CD14-positive monocyte (primary cell): ENCODE results near the gene ZFP36. TPM values are rescaled to one million over a fixed set of nuclear protein-coding genes. Genes with fewer than 3 reads are reported as not detected.

ENCODE experiments used
- DNase-seq, 3 donors: peaks; one replicate each; pipeline ENCODE4 v3.0.0-alpha.2; 2011 to 2022
- H2AFZ ChIP-seq: 2 replicates; pipeline ENCODE4 v1.6.0; 2012; ENCODE audit warnings: mild to moderate bottlenecking, low read depth, low read length, inconsistent platforms; ENCODE audit not compliant: insufficient read depth, poor library complexity, severe bottlenecking
- H3K27ac ChIP-seq, 2 donors: 1 replicate in 1 of 2; 2 replicates in 1 of 2; pipeline ENCODE4 v1.5.1; 2012 to 2013; ENCODE audit warnings: low read length in 2 of 2, control low read depth in 1 of 2, inconsistent platforms in 1 of 2, low read depth in 1 of 2, mild to moderate bottlenecking in 1 of 2
- H3K27me3 ChIP-seq, 2 donors: one replicate each; pipeline versions ENCODE4 v1.6.0 to v1.6.1; 2011 to 2013; ENCODE audit warnings: low read length in 2 of 2; ENCODE audit not compliant: control insufficient read depth in 2 of 2, insufficient read depth in 2 of 2
- H3K36me3 ChIP-seq, 2 donors: replicated peaks in 1 of 2; 1 replicate in 1 of 2; 2 replicates in 1 of 2; pipeline versions ENCODE4 v1.5.1 to v1.6.1; 2012 to 2013; ENCODE audit warnings: low read length in 2 of 2, control low read depth in 1 of 2, inconsistent platforms in 1 of 2, mild to moderate bottlenecking in 1 of 2; ENCODE audit not compliant: insufficient read depth in 2 of 2, control insufficient read depth in 1 of 2
- H3K4me1 ChIP-seq, 2 donors: 1 replicate in 1 of 2; 2 replicates in 1 of 2; pipeline versions ENCODE4 v1.5.1 to v1.6.1; 2012 to 2013; ENCODE audit warnings: low read length in 2 of 2, control low read depth in 1 of 2, inconsistent platforms in 1 of 2, mild to moderate bottlenecking in 1 of 2, moderate library complexity in 1 of 2; ENCODE audit not compliant: insufficient read depth in 2 of 2, control insufficient read depth in 1 of 2
- H3K4me2 ChIP-seq: replicated peaks from 2 replicates; pipeline ENCODE3; 2012; ENCODE audit warnings: low read length, moderate library complexity, mild to moderate bottlenecking; ENCODE audit not compliant: poor library complexity, severe bottlenecking; ENCODE audit errors: extremely low read depth
- H3K4me3 ChIP-seq, 3 experiments: fragments of 200-600 bp in 1 of 3; sonication (generic) in 1 of 3; replicated peaks in 1 of 3; 1 replicate in 2 of 3; 2 replicates in 1 of 3; pipeline ENCODE4 v1.5.1; 2011 to 2013; ENCODE audit warnings: low read length in 3 of 3, mild to moderate bottlenecking in 3 of 3, control low read depth in 2 of 3, low read depth in 2 of 3, inconsistent platforms in 1 of 3, moderate library complexity in 1 of 3
- H3K79me2 ChIP-seq: 2 replicates; pipeline ENCODE4 v1.6.0; 2012; ENCODE audit warnings: mild to moderate bottlenecking, control low read depth, inconsistent platforms, low read length, moderate library complexity; ENCODE audit not compliant: insufficient read depth
- H3K9ac ChIP-seq: 2 replicates; pipeline ENCODE4 v1.6.0; 2017; ENCODE audit warnings: low read length, mild to moderate bottlenecking; ENCODE audit not compliant: insufficient read depth, poor library complexity, severe bottlenecking
- H3K9me3 ChIP-seq, 2 donors: replicated peaks in 1 of 2; 1 replicate in 1 of 2; 2 replicates in 1 of 2; pipeline versions ENCODE4 v1.5.1 to v1.6.1; 2012 to 2013; ENCODE audit warnings: low read length in 2 of 2, control low read depth in 1 of 2; ENCODE audit not compliant: control insufficient read depth in 1 of 2, insufficient read depth in 1 of 2
- H4K20me1 ChIP-seq: 2 replicates; pipeline ENCODE4 v1.6.0; 2012; ENCODE audit warnings: mild to moderate bottlenecking, low read length, control low read depth, moderate library complexity; ENCODE audit not compliant: insufficient read depth
- H3K27ac Mint-ChIP-seq, 7 donors: one replicate each; pipeline ENCODE4 v1.8.0; 2020; ENCODE audit warnings: mild to moderate bottlenecking in 7 of 7, mixed read lengths in 7 of 7, moderate library complexity in 6 of 7, inconsistent platforms in 2 of 7
- H3K27me3 Mint-ChIP-seq, 3 donors: one replicate each; pipeline ENCODE4 v1.8.0; 2021 to 2022; ENCODE audit warnings: low read depth in 3 of 3, mild to moderate bottlenecking in 3 of 3, mixed read lengths in 3 of 3, moderate library complexity in 3 of 3, inconsistent platforms in 1 of 3
- H3K36me3 Mint-ChIP-seq, 2 donors: one replicate each; pipeline ENCODE4 v1.8.0; 2020; ENCODE audit warnings: mixed read lengths in 2 of 2, inconsistent platforms in 1 of 2, mild to moderate bottlenecking in 1 of 2
- H3K4me1 Mint-ChIP-seq: one replicate; pipeline ENCODE4 v1.8.0; 2020; ENCODE audit warnings: mild to moderate bottlenecking, mixed read lengths
- H3K4me3 Mint-ChIP-seq, 2 donors: one replicate each; pipeline ENCODE4 v1.8.0; 2020; ENCODE audit warnings: mild to moderate bottlenecking in 2 of 2, mixed read lengths in 2 of 2, moderate library complexity in 1 of 2
- H3K9me3 Mint-ChIP-seq, 7 donors: one replicate each; pipeline ENCODE4 v1.8.0; 2020 to 2022; ENCODE audit warnings: mixed read lengths in 7 of 7, mild to moderate bottlenecking in 6 of 7, moderate library complexity in 6 of 7, inconsistent platforms in 2 of 7
- CTCF ChIP-seq: fragments of 200-600 bp; IDR thresholded peaks from one replicate; pipeline ENCODE4 v1.8.0; 2022; ENCODE audit warnings: antibody characterized with exemption, mild to moderate bottlenecking
- WGBS: methylation state at CpG from one replicate; pipeline ENCODE4 v1.1.5; 2013; ENCODE audit warnings: missing lambda C conversion rate; ENCODE audit not compliant: insufficient coverage; 5-methylcytosine and 5-hydroxymethylcytosine counted together
- intact Hi-C, 2 donors: fragments of 100-400 bp; cut with micrococcal nuclease; formaldehyde crosslinking; loops; one replicate each; pipeline versions ENCODE4 v1.15.0 to v1.15.1; 2023
- polyA plus RNA-seq, 3 donors: library from polyadenylated mRNA; depleted of rRNA in 1 of 3; unstranded in 2 of 3; stranded (reverse) in 1 of 3; fragments of 300-500 nt in 2 of 3; fragments of >200 nt in 1 of 3; fragmentation: Illumina TruSeq in 2 of 3; gene quantifications; 1 replicate in 2 of 3; 2 replicates in 1 of 3; pipeline ENCODE4 v1.2.3, GENCODE V29; 2012 to 2021

The ZFP36 gene
- polyA plus RNA-seq, 3 donors = 473 to 2,084 (median 632) TPM

- H3K4me1 Mint-ChIP-seq = peaks cover 26% of the 10 kb centered on the region
- H3K36me3 Mint-ChIP-seq = peaks cover 34 to 53% of the 10 kb centered on the region in 2 donors
- peak within 1 kb of the TSS; percentile 96 to 100 (median 98) for H3K27ac Mint-ChIP-seq
- Histone ChIP-seq H3K9me3 (no peaks in the 10 kb centered on the region), H2AFZ (peak within 1 kb of the TSS; percentile 6), H3K27ac (peak within 1 kb of the TSS; percentile 98 to 99), H3K4me1 (peaks cover 27 to 31% of the 10 kb centered on the region in 2 donors), H3K9ac (peak within 1 kb of the TSS; percentile 100), H3K36me3 (peaks cover 17 to 26% of the 10 kb centered on the region in 2 donors), H3K79me2 (peaks cover 51% of the 10 kb centered on the region), H3K27me3 (no peaks in the 10 kb centered on the region), H4K20me1 (peaks cover 85% of the 10 kb centered on the region), H3K4me2 (peak within 1 kb of the TSS; percentile 83), H3K4me3 (peak within 1 kb of the TSS; percentile 89 to 96 (median 91))
- intact Hi-C loops = loop anchor here (2.0 kb wide), 2 partner anchors 13 to 19 kb away; no protein-coding TSS in a partner anchor
- H3K4me3 Mint-ChIP-seq = peak within 1 kb of the TSS; percentile 91 to 99
- H3K9me3 Mint-ChIP-seq = peaks cover 6 to 22% (median 14%) of the 10 kb centered on the region in 7 donors
- TF ChIP-seq CTCF = peak; percentile 79
- WGBS = 0% methylated on average over 48 of the region's 60 CpGs
- H3K27me3 Mint-ChIP-seq = peaks cover 2 to 36% (median 10%) of the 10 kb centered on the region in 3 donors
- DNase-seq = peak; percentile 99
Measured at GRCh38 chr19:39412100-39412866, 5.6 kb downstream of the ZFP36 start, which contains the start of gene PLEKHG2. Gene PLEKHG2, plus strand, starts transcription at chr19:39412669. Its CDS starts 1,418 bp downstream, at chr19:39414087.

- intact Hi-C loops = loop anchor here (2.0 kb wide), 2 partner anchors 14 to 18 kb away; no protein-coding TSS in a partner anchor
- Histone ChIP-seq H3K4me3 (peak overlapping the region; percentile 64 to 96 (median 89)), H3K36me3 (peaks cover 11 to 20% of the 10 kb centered on the region in 2 donors), H3K4me2 (peak overlapping the region; percentile 83), H3K27me3 (no peaks in the 10 kb centered on the region), H3K27ac (peak overlapping the region; percentile 66 to 99), H4K20me1 (peaks cover 85% of the 10 kb centered on the region), H2AFZ (peak overlapping the region; percentile 6), H3K9ac (peak overlapping the region; percentile 77), H3K4me1 (peaks cover 27 to 31% of the 10 kb centered on the region in 2 donors), H3K79me2 (peaks cover 45% of the 10 kb centered on the region), H3K9me3 (no peaks in the 10 kb centered on the region)
- Mint-ChIP-seq H3K4me1 (peaks cover 28% of the 10 kb centered on the region), H3K4me3 (peak overlapping the region; percentile 91 to 99), H3K9me3 (peaks cover 6 to 18% (median 11%) of the 10 kb centered on the region in 7 donors), H3K36me3 (peaks cover 32 to 50% of the 10 kb centered on the region in 2 donors), H3K27ac (peak overlapping the region; percentile 59 to 100 (median 80)), H3K27me3 (peaks cover 2 to 35% (median 10%) of the 10 kb centered on the region in 3 donors)
- under 1% methylated on average over 21 of the region's 24 CpGs for WGBS
- peak; percentile 49 for TF ChIP-seq CTCF
- no peak for DNase-seq
Measured at GRCh38 chr19:39412867-39413271, 6.2 kb downstream of the ZFP36 start.
